H1 (cell line): ENCODE data around the gene MRPL41. TPM values are rescaled to one million over a fixed set of nuclear protein-coding genes. Genes with fewer than 3 reads are reported as not detected.

Source experiments
- CTCF ChIA-PET: fragments of 300-600 bp; sonication (Branson Sonifier 250); formaldehyde crosslinking; loops from one replicate; lab custom pipeline; 2021; ENCODE audit not compliant: partially characterized antibody; lab: Charles Lee
- POLR2A ChIA-PET: fragments of 300-600 bp; sonication (Branson Sonifier 250); formaldehyde crosslinking; loops from one replicate; lab custom pipeline; 2021; ENCODE audit warnings: inconsistent platforms; ENCODE audit not compliant: partially characterized antibody; lab: Charles Lee
- DNase-seq, 2 experiments: peaks; one replicate each; pipeline versions ENCODE4 v3.0.0 to v3.0.0-alpha.2; 2010 to 2022; ENCODE audit warnings: low spot score in 2 of 2, low read depth in 1 of 2, mixed read lengths in 1 of 2
- FAIRE-seq: peaks from 2 replicates; lab custom pipeline; 2011; peaks lifted over from hg19 to GRCh38; lab: Jason Lieb, UNC
- H2AFZ ChIP-seq: 2 replicates; pipeline ENCODE4 v1.8.1; 2012; ENCODE audit warnings: low read length, inconsistent platforms
- H2AK5ac ChIP-seq: 2 replicates; pipeline ENCODE4 v1.6.1; 2013; ENCODE audit warnings: low read depth, low read length
- H2BK120ac ChIP-seq: replicated peaks from 2 replicates; pipeline ENCODE3; 2013; ENCODE audit warnings: low read depth, low read length, inconsistent platforms
- H2BK12ac ChIP-seq: 2 replicates; pipeline ENCODE4 v1.6.1; 2013; ENCODE audit warnings: low read depth, low read length
- H2BK15ac ChIP-seq: 2 replicates; pipeline ENCODE4 v1.6.1; 2013; ENCODE audit warnings: low read length
- H2BK20ac ChIP-seq: 2 replicates; pipeline ENCODE4 v1.6.1; 2013; ENCODE audit warnings: low read length
- H2BK5ac ChIP-seq: 2 replicates; pipeline ENCODE4 v1.6.1; 2013; ENCODE audit warnings: low read depth, low read length
- H3K14ac ChIP-seq: 2 replicates; pipeline ENCODE4 v1.6.1; 2013; ENCODE audit warnings: inconsistent platforms; ENCODE audit not compliant: insufficient read length
- H3K18ac ChIP-seq: 2 replicates; pipeline ENCODE4 v1.6.1; 2013; ENCODE audit warnings: low read length; ENCODE audit errors: extremely low read depth
- H3K23ac ChIP-seq: 2 replicates; pipeline ENCODE4 v1.6.1; 2013; ENCODE audit warnings: inconsistent platforms; ENCODE audit not compliant: insufficient read length
- H3K23me2 ChIP-seq: 2 replicates; pipeline ENCODE4 v1.6.1; 2013; ENCODE audit warnings: low read depth, low read length
- H3K27ac ChIP-seq: 2 replicates; pipeline ENCODE4 v1.6.1; 2011; ENCODE audit warnings: low read depth, low read length, inconsistent platforms
- H3K27me3 ChIP-seq, 4 experiments: replicated peaks in 1 of 4; 1 replicate in 1 of 4; 2 replicates in 3 of 4; pipeline versions ENCODE4 v1.6.1 to v1.8.1; 2011 to 2013; ENCODE audit warnings: low read length in 3 of 4, mild to moderate bottlenecking in 3 of 4, inconsistent platforms in 2 of 4, mixed read lengths in 2 of 4, moderate library complexity in 1 of 4; ENCODE audit not compliant: control insufficient read depth in 3 of 4, insufficient read depth in 3 of 4; ENCODE audit errors: extremely low read depth in 1 of 4
- H3K36me3 ChIP-seq, 4 experiments: 2 replicates each; pipeline versions ENCODE4 v1.6.1 to v1.8.1; 2011 to 2013; ENCODE audit warnings: mild to moderate bottlenecking in 4 of 4, low read length in 3 of 4, moderate library complexity in 2 of 4, control low read depth in 1 of 4, inconsistent platforms in 1 of 4; ENCODE audit not compliant: insufficient read depth in 4 of 4, control insufficient read depth in 2 of 4
- H3K4ac ChIP-seq: replicated peaks from 2 replicates; pipeline ENCODE3; 2013; ENCODE audit warnings: low read length, low read depth, mixed read lengths, inconsistent platforms; ENCODE audit not compliant: insufficient read length
- H3K4me1 ChIP-seq, 4 experiments: replicated peaks in 1 of 4; 1 replicate in 1 of 4; 2 replicates in 3 of 4; pipeline versions ENCODE4 v1.6.1 to v1.8.1; 2011 to 2013; ENCODE audit warnings: low read length in 3 of 4, inconsistent platforms in 2 of 4, mixed read lengths in 1 of 4; ENCODE audit not compliant: insufficient read depth in 4 of 4, control insufficient read depth in 3 of 4
- H3K4me2 ChIP-seq, 2 experiments: 2 replicates each; pipeline versions ENCODE4 v1.6.1 to v1.8.1; 2011 to 2013; ENCODE audit warnings: low read depth in 2 of 2, low read length in 2 of 2, control low read depth in 1 of 2, inconsistent platforms in 1 of 2, mild to moderate bottlenecking in 1 of 2; ENCODE audit not compliant: insufficient read depth in 1 of 2
- H3K4me3 ChIP-seq, 4 experiments: fragments of 200-600, 300-600 bp in 1 of 4; sonication (generic), shearing (Covaris generic), sonication (Bioruptor Twin) in 1 of 4; 2 replicates each; pipeline versions ENCODE4 v1.5.1 to v1.8.1; 2011 to 2016; ENCODE audit warnings: low read length in 4 of 4, low read depth in 3 of 4, control low read depth in 2 of 4, inconsistent platforms in 2 of 4, mild to moderate bottlenecking in 2 of 4, mixed read lengths in 1 of 4, moderate library complexity in 1 of 4; ENCODE audit not compliant: insufficient read depth in 2 of 4; ENCODE audit errors: extremely low read depth in 1 of 4
- H3K56ac ChIP-seq: replicated peaks from 2 replicates; pipeline ENCODE3; 2013; ENCODE audit warnings: low read depth, mild to moderate bottlenecking, mixed read lengths, low read length, inconsistent platforms; ENCODE audit not compliant: insufficient read length
- H3K79me1 ChIP-seq: 2 replicates; pipeline ENCODE4 v1.6.1; 2013; ENCODE audit warnings: low read depth, low read length, control low read depth
- H3K79me2 ChIP-seq, 2 experiments: 2 replicates each; pipeline versions ENCODE4 v1.6.1 to v1.8.1; 2012 to 2013; ENCODE audit warnings: low read length in 2 of 2, mild to moderate bottlenecking in 2 of 2, inconsistent platforms in 1 of 2; ENCODE audit not compliant: insufficient read depth in 2 of 2, control insufficient read depth in 1 of 2
- H3K9ac ChIP-seq, 4 experiments: replicated peaks in 1 of 4; 1 replicate in 1 of 4; 2 replicates in 3 of 4; pipeline versions ENCODE4 v1.6.1 to v1.8.1; 2011 to 2013; ENCODE audit warnings: low read depth in 3 of 4, low read length in 3 of 4, control low read depth in 2 of 4, mild to moderate bottlenecking in 2 of 4, moderate library complexity in 2 of 4, inconsistent platforms in 1 of 4; ENCODE audit errors: extremely low read depth in 1 of 4
- H3K9me3 ChIP-seq, 2 experiments: 2 replicates each; pipeline versions ENCODE4 v1.6.1 to v1.8.1; 2012 to 2013; ENCODE audit warnings: mild to moderate bottlenecking in 2 of 2, moderate library complexity in 2 of 2, control low read depth in 1 of 2, inconsistent platforms in 1 of 2, low read depth in 1 of 2, low read length in 1 of 2, mixed read lengths in 1 of 2; ENCODE audit not compliant: insufficient read depth in 2 of 2
- H4K20me1 ChIP-seq, 2 experiments: replicated peaks in 1 of 2; 2 replicates each; pipeline versions ENCODE3 to v1.8.1; 2011 to 2013; ENCODE audit warnings: inconsistent platforms in 2 of 2, low read length in 2 of 2, mild to moderate bottlenecking in 1 of 2; ENCODE audit not compliant: insufficient read depth in 2 of 2, control insufficient read depth in 1 of 2
- H4K5ac ChIP-seq: 2 replicates; pipeline ENCODE4 v1.6.1; 2013; ENCODE audit warnings: low read length, low read depth, mixed read lengths, inconsistent platforms; ENCODE audit not compliant: insufficient read length
- H4K8ac ChIP-seq: 2 replicates; pipeline ENCODE4 v1.8.0; 2013; ENCODE audit warnings: mild to moderate bottlenecking, moderate library complexity, low read length, inconsistent platforms; ENCODE audit not compliant: insufficient read depth; ENCODE audit errors: extremely low read depth
- H4K91ac ChIP-seq: replicated peaks from 2 replicates; pipeline ENCODE3; 2013; ENCODE audit warnings: low read length, mixed read lengths, inconsistent platforms; ENCODE audit not compliant: insufficient read length
- BACH1 ChIP-seq: IDR thresholded peaks from 2 replicates; pipeline ENCODE4 v1.6.1; 2012; ENCODE audit warnings: low read length, improper control_type of control experiment
- BRCA1 ChIP-seq: IDR thresholded peaks from 2 replicates; pipeline ENCODE4 v1.6.1; 2012; ENCODE audit warnings: low read depth, low read length, improper control_type of control experiment
- CBX5 ChIP-seq: fragments of 300-800, 300-1000 bp; sonication (generic); IDR thresholded peaks from 2 replicates; pipeline ENCODE4 v1.7.1; 2016; ENCODE audit warnings: antibody characterized with exemption, low read length, low read depth
- FOSL1 ChIP-seq: IDR thresholded peaks from 2 replicates; pipeline ENCODE4 v1.6.1; 2011; ENCODE audit warnings: mild to moderate bottlenecking, low read depth, low read length, moderate library complexity; ENCODE audit not compliant: insufficient read depth
- GABPA ChIP-seq: IDR thresholded peaks from 2 replicates; pipeline ENCODE4 v1.6.1; 2011; ENCODE audit warnings: mild to moderate bottlenecking, low read length, moderate library complexity, borderline replicate concordance; ENCODE audit not compliant: insufficient read depth
- JUN ChIP-seq: IDR thresholded peaks from 2 replicates; pipeline ENCODE4 v1.6.1; 2011; ENCODE audit warnings: low read depth, mild to moderate bottlenecking, improper control_type of control experiment, low read length
- JUND ChIP-seq: IDR thresholded peaks from 2 replicates; pipeline ENCODE4 v1.6.1; 2011; ENCODE audit warnings: mild to moderate bottlenecking, improper control_type of control experiment, low read length
- PHF8 ChIP-seq: fragments of 200-600 bp; sonication (generic); conservative IDR thresholded peaks from 2 replicates; pipeline ENCODE4 v1.7.1; 2012; ENCODE audit warnings: low read depth, mild to moderate bottlenecking, inconsistent platforms, low read length, moderate library complexity
- RBBP5 ChIP-seq: IDR thresholded peaks from 2 replicates; pipeline ENCODE4 v1.7.1; 2012; ENCODE audit warnings: low read depth, mild to moderate bottlenecking, inconsistent platforms, low read length, moderate library complexity, borderline replicate concordance
- RXRA ChIP-seq: IDR thresholded peaks from 2 replicates; pipeline ENCODE4 v1.6.1; 2011; ENCODE audit warnings: low read depth, mild to moderate bottlenecking, low read length, moderate library complexity; ENCODE audit not compliant: insufficient read depth
- TCF12 ChIP-seq: IDR thresholded peaks from 2 replicates; pipeline ENCODE4 v1.6.1; 2011; ENCODE audit warnings: low read depth, mild to moderate bottlenecking, low read length
- WGBS, 2 experiments: shearing (Covaris generic) in 1 of 2; methylation state at CpG; one replicate each; pipeline versions ENCODE4 v1.1.6 to v1.1.7; 2013 to 2015; ENCODE audit warnings: low lambda C conversion rate in 2 of 2, mixed read lengths in 2 of 2, inconsistent platforms in 1 of 2, low coverage in 1 of 2, missing lambda C conversion rate in 1 of 2; ENCODE audit not compliant: insufficient replicate concordance in 2 of 2, insufficient coverage in 1 of 2, insufficient read length in 1 of 2; ENCODE audit errors: extremely low coverage in 1 of 2, missing lambda C conversion rate in 1 of 2; 5-methylcytosine and 5-hydroxymethylcytosine counted together
- polyA plus RNA-seq, 7 experiments: library from polyadenylated mRNA; depleted of rRNA in 3 of 7; stranded (reverse) in 5 of 7; unstranded in 2 of 7; fragments of >200 nt in 5 of 7; fragments of 200-250 nt in 2 of 7; gene quantifications; 1 replicate in 5 of 7; 2 replicates in 1 of 7; 4 replicates in 1 of 7; pipeline versions ENCODE4 v1.2.1 to v1.2.3, GENCODE V29; 2011 to 2013; ENCODE audit warnings: missing spikeins in 2 of 7, mixed read lengths in 2 of 7
- total RNA-seq: library from RNA; stranded (reverse); fragmentation: NEBNext Ultra II Directional; extraction: Animal tissue kit (Norgen Biotek cat#: 25700); gene quantifications from 2 replicates; pipeline ENCODE4 v1.2.1, GENCODE V29; 2021

Gene MRPL41
- total and polyA plus RNA-seq, 2 of the 8 experiments (the other 6 are each of a cell fraction or from before 2014, with no cell fraction given) = 47.2 to 58.1 TPM

DNA sequence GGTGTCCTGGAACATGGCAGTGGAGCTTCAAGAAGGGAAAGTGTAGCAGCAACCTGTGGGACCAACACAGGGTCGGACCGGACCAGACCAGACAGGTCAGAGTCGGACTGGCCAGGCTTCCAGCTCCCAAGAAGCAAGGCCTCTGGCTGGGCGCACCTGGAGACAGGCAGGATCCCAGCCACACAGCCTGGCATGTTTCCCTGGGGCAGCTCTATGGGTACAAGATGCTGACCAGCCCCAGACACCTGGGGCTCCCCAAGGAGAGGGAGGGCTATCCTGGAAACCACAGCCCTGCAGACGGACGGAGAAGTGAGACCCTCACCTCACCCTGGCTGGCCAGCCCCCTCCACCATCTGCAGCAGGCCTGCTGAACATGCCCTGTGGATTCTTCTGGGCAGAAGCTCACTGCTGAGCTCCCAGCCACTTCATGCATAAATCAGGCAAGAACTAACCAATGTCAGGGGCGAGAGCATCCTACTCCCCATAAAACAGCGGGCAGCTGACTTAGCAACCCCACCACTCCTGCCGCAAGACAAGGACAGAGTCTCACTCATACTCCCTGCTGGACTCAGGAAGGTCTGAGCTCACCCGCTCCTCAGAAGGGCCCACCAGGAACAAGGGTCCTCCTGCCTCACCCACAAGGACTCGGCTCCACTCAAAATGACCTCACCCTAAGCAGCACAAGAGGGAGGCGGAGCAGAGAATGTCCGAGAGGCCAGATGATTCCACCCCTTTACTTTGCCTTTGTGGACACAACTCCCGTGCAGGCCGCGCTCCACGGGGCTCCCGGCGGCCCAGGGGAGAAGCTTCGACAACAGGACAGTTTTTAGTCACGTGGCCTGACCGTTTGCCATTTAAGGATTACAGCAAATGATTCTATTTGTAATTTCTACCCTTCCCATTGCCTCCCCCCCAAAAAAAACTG is 29.9 kb downstream of the MRPL41 start:
- Histone ChIP-seq H3K4me1 (peaks cover 0 to 23% (median 7%) of the 10 kb centered on the region in 4 experiments; a peak in 6 of 7 replicates), H3K9ac (no peak overlapping the region), H2BK20ac (no peak overlapping the region), H3K18ac (no peak overlapping the region), H3K27me3 (no peaks in the 10 kb centered on the region), H3K4ac (no peak overlapping the region), H4K20me1 (peaks cover 11 to 42% of the 10 kb centered on the region in 2 experiments), H2BK15ac (no peak overlapping the region), H3K14ac (no peak overlapping the region), H3K79me2 (peaks cover 12 to 15% of the 10 kb centered on the region in 2 experiments), H3K56ac (no peak overlapping the region), H3K9me3 (no peaks in the 10 kb centered on the region), H3K23me2 (peaks cover 3% of the 10 kb centered on the region; the same call in 1 of the 2 replicates), H3K4me2 (no peak overlapping the region), H4K91ac (no peak overlapping the region), H3K27ac (no peak overlapping the region; the same call in 1 of the 2 replicates), H2BK12ac (no peak overlapping the region), H3K23ac (no peak overlapping the region), H3K36me3 (peaks cover 10 to 46% (median 33%) of the 10 kb centered on the region in 4 experiments; a peak in 7 of 8 replicates), H3K4me3 (no peak overlapping the region)
- 93% methylated on average over 22 of the region's 22 CpGs; no CpG with 5 or more reads in 1 of the 2 experiments for WGBS, 2 experiments
- DNase-seq (no peak), FAIRE-seq (no peak)
- CTCF ChIA-PET = interaction anchor here (0.6 to 5.9 kb wide), 36 partner anchors 8 to 418 kb away, joined by 3 to 46 read pairs (median 4); partner anchors contain the start of genes EHMT1 and ZMYND19
- TF ChIP-seq TCF12 (no peak), JUN (no peak), CBX5 (no peak), RXRA (no peak), PHF8 (no peak), BRCA1 (no peak), FOSL1 (no peak), BACH1 (no peak), RBBP5 (no peak), JUND (no peak), GABPA (no peak)
- TF ChIP-seq, all 59 proteins: peak for 0
- Histone ChIP-seq H2BK120ac (no peak overlapping the region), H2BK5ac (no peak overlapping the region), H4K8ac (no peak overlapping the region), H2AK5ac (no peak overlapping the region), H4K5ac (no peak overlapping the region), H3K79me1 (peaks cover 30% of the 10 kb centered on the region), H2AFZ (no peak overlapping the region)
- POLR2A ChIA-PET = interaction anchor here (0.6 to 4.6 kb wide), 15 partner anchors 8 to 207 kb away, joined by 3 to 45 read pairs (median 3); partner anchors contain the start of genes EHMT1 and ZMYND19
